SIG-M5 (cell line): ENCODE results near the gene ATP10A.
"Not testable (repeated sequence)": the region's sequence is repeated elsewhere in the genome, so short reads cannot be mapped to it uniquely, and the experiment has no call there.

Experiments
- DNase-seq: peaks from one replicate; lab custom pipeline; 2025; lab: John Stamatoyannopoulos, UW

ATP10A gene

DNA sequence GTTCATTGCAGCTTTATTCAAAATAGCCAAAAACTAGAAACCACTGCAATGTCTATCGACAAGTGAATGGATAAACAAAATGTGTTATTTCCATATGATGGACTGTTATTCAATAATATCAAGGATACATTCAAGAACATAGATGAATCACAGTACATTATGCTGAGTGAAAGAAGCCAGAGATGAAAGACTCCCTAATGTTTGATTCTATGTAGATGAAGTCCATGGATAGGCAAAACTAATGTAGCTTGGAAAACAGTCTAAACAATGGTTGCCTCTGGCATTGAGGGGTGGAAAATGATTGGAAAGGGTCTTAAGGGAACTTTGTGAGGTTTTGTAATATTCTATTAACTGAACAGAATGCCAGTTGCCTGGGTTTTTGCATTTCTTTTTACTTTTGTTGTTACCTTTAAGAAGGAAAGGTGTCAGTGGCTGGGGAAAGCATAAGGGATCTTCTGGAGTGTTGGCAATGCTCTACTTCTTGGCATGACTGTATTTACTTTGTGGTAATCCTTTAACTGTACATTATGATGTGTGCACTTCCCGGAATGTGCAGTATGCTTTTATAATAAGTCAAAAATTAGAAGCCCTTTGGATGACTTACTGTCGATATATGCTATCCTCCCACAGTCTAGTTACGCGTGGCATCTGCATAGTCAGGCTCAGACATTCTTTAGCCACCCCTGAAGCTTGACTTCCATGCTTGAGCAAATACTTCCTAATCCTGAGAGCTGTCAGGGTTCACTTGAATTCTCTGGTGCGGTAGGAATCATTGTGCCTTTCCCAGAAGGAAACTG is 20.5 kb upstream of the ATP10A start:
- no peak for DNase-seq

DNA sequence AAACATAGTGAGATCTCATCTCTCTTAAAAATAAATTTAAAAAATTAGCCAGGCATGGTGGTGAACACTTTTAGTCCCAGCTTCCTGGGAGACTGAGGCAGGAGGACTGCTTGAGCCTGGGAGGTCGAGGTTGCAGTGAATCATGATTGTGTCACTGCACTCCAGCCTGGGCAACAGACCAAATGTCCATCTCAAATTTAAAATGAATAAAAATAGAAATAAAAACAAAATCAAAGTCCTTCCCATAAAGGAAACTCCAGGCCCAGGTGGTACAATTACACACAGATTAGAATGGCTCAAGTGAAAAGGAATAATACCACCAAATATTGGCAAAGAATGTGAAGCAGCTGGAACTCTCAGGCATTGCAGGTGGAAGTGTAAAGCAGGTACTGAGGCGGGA is 19.3 kb upstream of the ATP10A start:
- no peak for DNase-seq

- DNase-seq = not testable (repeated sequence)
These were observed 17.8 kb upstream of the ATP10A start for GRCh38 chr15:25880877-25881276.

GRCh38 chr15:25880411-25880810 is 17.3 kb upstream of the ATP10A start:
- no peak for DNase-seq

DNA sequence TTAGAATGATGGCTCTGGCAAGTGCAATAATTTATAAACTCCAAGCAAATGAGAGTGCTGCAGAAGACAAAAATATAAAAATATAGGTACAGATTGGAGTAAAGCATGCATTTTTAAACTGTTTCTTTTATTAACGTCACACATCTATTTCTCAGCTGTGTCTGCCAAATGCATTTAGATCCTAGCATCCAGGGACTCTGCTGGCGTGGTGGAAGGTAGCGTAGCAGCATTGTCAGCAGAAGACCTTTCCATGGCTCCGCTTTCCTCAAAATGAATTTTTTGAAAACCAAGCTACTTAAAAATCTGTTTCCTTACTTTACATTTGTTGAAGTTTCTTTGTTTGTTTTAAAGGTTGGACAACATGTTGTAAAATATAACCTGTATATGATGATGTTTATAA is 16.3 kb upstream of the ATP10A start:
- no peak for DNase-seq

DNA sequence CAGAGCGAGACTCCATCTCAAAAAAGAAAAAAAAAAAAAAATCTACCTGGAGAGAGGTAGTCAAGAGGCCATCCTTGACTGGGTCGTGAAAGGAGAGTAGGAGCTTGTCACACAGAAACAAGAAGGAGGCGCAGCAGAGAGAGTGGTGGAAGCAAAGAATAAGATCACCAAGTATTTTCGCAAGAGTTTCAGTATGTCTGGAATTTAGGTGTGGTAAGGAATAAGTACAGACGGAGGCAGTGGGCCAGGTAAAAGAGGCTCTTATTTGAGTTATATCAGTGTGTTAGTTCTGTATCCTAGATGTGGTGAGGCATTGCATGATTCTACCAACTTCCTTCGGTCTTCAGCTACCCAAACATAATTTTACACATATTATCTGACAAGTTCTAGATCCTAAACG is 14.6 kb upstream of the ATP10A start:
- DNase-seq = no peak

DNA sequence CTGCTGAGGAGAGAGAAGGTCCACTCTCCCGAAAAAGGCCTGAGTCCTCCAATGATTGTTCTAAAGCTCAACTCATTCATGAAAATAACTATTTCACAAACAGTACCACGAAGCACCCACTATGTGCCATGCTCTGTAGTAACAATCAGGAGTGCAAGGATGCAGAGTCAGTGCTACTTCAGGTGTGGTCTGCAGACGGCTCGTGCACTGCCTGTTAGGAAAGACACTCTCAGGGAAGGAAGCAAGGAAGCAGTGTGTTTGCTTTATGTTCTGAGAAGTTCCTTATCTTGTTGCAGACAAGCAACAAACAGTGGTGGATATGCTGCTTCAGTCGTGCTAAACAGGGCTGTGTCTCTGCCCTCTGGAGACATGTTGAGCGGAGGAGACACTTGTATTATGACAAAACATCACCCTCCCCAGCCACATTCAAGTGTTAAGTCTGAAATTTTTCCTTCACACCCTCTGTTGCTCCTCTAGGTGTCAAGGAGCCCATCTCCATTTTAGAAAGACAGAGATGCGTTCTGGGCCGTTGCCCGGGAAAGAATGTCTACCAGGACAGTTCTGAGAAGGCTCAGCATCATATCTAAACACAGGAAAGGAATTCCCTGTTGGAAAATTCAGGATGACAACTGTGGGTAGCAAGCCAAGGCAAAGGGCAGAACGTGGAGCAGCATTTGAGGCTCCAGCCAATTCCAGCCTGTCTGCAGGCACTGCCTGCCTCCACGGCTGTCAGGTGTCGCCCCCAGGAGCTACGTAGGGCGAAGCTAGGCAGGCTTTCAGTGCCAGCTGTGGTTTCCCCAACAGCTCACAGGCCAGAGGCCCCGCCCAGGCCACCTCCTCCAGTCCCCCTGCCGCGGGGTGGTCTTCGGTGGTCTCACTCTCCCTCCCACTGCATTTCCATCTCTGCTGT is 13.4 kb upstream of the ATP10A start:
- DNase-seq = no peak

DNA sequence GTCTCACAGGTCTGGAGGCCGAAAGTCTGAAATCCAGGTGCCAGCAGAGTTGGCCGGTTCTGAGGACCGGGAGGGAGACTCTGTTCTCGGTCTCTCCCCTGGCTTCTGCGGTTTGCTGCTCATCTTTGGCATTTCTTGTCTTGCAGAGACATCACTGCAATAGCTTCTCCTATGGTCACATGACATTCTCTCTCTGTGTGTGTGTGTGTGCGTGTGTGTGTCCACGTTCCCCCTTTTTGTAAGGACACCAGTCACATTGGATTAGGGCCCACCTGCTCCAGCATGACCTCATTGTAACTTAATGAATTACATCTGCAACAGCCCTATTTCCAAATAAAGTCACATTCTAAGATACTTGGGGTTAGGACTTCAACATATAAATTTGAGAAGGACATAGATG is 12.4 kb upstream of the ATP10A start:
- no peak for DNase-seq

DNA sequence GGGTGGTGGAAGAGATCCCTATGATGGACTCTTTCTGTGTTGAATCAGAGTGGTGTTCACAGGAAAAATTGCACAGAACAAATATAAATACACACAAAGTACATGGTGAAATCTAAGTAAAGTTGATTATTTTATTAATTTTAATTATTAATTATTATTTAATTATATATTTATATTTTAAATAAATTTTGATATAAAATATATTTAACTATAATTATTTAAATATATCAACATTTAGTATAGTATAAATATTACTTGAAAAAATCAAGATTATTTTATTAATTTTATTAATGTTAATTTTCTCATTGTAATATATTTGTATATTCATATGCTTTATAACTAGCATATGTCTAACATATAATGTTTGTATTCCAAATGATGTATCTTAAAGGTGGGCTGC is 11.3 kb upstream of the ATP10A start:
- no peak for DNase-seq

DNA sequence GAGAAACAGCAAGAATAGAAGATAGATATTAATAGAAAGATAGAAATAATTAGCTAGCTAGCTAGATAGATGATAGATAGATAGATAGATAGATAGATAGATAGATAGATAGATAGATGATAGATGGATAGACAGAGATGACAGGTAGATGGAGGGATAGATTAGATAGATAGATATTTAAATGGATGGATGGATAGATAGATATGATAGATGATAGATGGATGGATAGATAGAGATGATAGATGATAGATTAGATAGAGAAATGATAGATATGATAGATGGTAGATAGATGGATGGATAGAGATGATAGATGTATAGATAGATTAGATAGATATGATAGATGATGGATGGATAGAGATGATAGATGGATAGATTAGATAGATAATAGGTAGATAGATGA is 8.3 kb upstream of the ATP10A start:
- no peak for DNase-seq

DNA sequence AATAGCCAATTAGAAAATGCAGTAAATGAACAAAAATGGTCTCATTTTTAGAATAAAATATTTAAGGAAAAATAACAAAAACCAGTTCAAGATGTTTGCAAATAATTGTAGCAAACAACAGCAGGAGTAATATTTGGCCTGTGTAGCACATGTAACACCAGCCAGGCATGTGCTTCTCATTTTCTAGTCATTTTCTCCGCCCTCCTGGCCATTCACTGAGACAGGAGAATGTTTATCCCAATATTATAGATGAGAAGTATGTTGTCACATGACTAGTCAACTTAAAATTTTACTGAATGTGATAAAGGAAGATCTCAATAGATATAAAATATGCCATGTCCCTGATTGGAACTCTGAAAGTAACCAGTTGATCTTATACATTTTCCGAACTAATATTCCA is 7.8 kb upstream of the ATP10A start:
- DNase-seq = no peak

- DNase-seq = no peak
These were observed 6.6 kb upstream of the ATP10A start for GRCh38 chr15:25869701-25870100.

DNA sequence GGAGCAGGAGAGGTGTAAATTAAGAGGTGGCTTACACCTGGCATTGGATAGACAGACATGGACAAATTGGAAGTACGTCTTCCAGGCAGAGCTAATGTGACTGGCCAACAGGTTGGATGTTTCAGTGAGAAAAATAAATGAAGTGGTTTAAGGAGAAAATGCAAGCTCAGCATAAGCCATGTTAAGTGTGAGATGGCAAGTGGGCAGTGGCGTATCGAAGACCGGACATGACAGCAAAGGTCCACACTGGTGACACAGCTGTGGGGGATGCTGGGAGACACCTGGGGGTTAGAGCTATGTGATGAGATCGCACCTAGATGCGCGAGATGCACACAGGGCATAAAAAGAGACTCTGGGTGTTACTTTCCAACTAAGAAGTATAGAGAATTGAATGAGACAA is 3.7 kb upstream of the ATP10A start:
- no peak for DNase-seq

DNA sequence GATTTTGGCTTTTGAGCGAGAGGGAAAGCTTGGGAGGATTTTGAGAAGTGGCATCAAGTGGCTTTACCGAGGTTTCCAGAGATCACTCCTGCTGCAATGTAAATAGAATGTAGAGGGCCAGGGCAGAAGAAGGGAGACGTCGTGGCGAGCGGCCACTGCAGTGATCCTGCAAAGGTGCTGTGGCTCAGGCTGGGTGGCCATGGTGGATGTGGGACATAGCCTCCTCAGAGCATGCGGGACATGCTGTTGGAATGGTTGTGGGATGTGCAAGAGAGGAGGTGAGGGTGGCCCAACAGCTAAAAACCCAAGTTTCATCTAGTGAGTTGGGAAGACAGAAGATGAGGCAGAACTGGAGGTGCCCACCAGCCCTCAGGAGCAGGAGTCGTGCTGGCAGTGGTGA is 3.1 kb upstream of the ATP10A start:
- no peak for DNase-seq

DNA sequence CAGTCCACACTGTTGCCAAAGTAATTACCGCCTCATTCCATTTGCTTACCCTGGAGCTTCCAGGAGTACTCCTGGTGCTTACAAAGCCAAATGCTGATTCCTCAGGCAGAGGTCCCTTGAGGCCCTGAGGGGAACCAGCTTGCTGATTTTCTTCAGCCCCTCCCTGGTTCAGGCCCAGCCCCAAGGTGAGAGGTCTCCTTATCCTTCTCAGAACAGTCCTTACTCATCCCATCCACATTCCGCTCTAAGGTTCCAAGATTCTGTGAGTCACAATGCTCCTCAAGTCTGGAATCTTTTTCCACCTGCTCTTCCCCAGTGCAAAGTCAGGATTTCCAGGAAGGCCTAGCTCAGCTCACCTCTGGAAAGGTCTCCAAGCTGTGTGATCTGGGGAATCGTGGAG is 1.8 kb upstream of the ATP10A start:
- DNase-seq = no peak

DNA sequence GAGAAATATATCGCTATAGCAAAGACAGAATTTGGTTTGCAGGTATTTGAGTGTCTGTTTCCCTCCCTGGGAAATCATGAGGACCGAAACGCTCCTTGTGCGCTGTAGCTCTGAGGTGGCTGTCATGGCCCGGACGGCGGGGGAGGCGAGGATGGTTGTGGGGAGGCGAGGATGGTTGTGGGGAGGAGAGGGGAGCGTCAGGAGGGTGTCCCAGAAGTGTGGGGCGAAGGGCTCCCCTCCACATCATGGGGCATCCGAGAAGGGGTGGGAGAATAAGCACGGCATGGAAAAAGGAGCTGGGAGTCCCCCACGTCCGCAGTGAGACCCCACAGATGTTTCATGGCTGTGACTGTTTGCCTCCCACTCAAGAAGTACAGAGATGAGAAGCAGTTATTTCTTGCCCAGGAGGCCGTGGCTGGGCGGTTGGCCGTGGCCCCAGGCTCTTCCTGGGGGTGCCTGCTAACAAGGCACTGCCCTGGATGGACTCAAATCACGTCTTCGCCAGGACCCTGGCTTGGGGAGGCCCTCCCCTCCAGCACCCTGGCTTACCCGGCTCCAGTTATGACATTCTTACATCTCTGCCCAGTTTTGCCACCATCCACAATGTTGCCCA is 947 bp upstream of the ATP10A start:
- no peak for DNase-seq

DNA sequence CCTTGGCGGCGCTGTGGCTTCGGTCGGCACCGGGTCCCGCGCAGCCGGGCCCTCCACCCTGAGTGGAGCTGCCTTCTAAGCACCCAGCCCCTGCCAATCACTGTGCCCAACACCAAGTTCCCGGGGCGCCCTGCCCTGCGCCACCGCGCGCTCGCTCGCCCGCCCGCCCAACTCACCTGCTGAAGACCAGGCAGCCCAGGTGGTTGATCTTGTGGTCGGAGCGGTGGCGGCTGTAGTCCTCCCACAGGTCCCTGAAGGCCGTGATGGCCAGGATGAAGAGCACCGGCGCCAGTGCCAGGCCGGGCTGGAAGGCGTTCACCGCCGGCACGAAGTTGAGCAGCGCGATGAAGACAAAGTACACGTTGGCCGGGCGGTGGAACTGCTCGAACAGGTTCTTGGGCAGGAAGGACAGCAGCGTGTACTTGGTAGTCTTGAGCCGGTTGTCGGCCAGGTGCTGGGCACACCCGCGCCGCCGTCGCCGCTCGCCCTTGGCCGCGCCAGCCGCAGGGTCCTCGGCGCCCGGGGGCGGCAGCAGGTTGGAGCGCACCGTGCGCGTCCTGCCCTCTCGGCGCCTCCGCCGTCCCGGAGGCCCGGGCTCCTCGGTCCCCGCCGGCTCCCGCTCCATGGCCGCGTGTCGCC is 536 bp downstream of the ATP10A start:
- no peak for DNase-seq

DNA sequence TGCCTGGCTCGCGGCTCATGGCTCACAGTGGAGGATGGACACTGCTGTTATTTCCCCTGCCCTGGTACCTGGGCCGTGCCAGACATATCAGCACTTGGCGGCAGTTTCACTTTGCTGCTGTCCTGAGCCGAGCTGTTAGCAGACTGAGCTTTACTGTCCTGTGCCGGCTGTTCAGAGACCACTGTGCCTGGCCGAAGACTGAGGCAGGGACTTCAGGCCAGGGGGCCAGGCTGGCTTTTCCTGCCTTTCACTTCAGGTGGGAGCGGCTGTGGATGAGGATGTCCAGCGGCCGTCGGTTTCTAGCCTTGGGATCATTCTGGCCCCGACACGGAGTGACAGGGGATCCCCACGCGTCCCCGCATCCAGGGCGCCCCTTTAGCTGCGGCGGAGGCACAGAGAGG is 1.1 kb downstream of the ATP10A start:
- no peak for DNase-seq

DNA sequence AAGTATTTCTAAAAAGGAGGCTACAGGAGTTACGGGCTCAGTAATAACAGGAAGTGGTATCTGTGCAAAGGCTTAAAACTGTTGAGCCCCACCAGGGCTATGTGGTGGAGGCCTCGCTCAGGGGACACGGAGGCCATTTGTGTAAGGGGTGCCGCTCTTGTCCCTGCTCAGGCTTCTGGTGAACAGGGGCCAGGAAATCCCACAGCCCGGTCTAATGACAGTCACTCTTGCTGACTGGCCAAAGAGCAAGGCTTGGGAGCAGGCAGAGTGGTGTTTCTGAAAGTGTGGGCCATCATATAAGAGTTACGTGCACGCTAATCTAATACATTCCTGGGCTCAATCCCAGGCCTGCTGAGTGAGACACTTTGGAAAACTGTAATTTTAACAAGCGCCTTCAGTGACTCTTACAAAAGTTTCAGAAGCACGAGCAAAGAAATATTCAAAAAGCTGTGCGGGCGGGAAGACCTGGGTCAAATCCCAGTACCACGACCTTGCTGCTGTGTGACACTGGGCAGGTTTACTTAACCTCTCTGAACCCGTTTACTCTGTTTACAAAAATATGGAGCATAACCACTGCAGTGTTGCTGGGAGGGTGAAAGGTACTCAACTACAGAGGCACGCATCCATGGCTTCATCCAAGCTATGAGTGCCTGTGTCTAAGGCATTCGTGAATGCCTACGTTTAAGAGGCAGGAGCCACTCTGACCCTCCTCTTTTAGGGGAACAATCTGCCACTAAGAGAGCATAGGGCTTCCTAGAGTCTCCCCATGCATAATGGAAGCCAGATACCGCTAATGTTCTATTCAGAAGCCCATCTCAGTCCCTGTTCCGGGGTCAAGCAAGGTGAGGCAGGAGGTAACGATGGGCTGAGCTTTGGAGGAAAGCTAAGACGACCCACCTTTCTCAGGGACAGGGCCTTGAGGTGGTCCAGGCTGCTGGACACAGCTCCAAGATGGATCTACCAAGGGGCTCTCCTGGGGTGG is 2.0 kb downstream of the ATP10A start:
- DNase-seq = no peak

DNA sequence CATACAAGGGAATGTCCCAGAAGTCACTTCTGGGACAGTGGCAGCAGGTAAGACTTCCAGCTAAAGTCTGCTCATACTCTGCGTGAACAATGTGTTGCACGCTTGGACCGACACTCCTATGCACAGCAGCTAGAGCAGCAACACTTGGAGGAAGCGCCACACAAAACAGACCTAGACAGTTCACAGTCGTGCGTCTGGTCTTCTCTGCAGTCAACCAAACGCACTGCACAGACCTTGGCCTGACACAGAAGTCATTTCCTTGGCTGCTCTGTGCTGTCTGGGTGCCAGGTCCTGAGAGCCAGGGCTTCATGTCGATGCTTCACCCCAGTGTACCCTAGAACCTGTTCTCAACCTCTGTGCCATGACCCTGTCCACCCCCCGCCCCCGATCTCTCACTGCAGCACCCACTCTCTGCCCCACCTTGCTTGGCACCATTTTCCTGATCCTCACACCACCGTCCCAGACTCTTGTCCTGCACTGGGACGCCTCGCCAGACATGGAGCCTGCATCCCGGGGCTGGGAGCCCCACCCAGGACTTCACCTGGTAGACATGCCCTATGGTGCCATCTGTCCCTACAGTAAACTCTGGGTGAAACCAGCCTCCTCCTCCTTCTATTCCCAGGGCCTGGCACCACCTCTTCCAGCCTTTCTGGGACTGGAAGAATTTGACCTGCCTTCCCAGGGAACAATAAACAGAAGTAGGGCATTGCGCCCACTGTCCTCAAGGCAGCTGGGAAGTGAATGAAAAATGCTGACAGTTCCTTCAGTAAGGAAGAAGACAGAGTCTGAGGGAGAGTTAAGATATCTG is 3.1 kb downstream of the ATP10A start:
- DNase-seq = no peak
